Transverse colon (tissue), 3 donors: ENCODE measurements around the gene TLR3.

Experiments used
- EP300 ChIP-seq: sonication (generic); formaldehyde crosslinking; IDR thresholded peaks from one replicate; pipeline ENCODE4 v1.6.1; 2017; ENCODE audit warnings: antibody characterized with exemption, low read depth
- TF ChIP-seq, protein P1 (sequence below), 5 experiments: fragments of 200-600 bp in 3 of 5; fragments of 450-650 bp in 2 of 5; sonication (generic) in 3 of 5; IDR thresholded peaks; 1 replicate in 2 of 5; 2 replicates in 3 of 5; pipeline ENCODE4 v1.5.1; 2016 to 2017; ENCODE audit warnings: antibody characterized with exemption in 5 of 5, inconsistent platforms in 3 of 5, mild to moderate bottlenecking in 2 of 5, moderate library complexity in 1 of 5

DNA sequence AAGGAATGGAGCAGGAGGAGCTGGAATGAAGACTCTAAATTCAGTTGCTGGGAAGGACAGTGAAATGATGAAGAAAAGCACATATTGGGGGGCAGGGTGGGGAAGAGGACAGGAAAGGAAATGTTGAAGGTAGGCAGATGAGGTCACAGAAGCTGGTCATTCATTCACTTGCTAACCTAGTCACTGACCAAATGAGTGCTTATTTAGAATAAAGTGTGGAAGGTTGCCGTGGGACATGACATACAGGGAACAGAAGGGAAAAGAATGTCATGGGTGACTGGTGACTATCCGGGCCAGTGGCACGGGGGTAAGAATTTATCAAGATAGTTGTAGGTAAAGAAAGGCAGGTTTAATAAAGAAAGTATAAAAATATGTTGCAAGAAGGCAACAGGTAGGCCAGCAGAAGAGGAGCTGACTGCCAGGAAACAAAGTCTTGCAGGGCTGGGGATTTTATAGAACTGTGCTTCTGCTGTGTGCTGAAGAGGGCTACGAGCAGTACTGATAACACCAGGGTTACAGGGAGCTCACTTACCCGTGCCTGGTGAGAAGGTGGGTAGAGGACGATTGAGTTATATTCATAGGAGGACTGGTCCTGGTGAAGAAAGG, 31.9 kb upstream of the TLR3 start:
- TF ChIP-seq, protein P1, sequence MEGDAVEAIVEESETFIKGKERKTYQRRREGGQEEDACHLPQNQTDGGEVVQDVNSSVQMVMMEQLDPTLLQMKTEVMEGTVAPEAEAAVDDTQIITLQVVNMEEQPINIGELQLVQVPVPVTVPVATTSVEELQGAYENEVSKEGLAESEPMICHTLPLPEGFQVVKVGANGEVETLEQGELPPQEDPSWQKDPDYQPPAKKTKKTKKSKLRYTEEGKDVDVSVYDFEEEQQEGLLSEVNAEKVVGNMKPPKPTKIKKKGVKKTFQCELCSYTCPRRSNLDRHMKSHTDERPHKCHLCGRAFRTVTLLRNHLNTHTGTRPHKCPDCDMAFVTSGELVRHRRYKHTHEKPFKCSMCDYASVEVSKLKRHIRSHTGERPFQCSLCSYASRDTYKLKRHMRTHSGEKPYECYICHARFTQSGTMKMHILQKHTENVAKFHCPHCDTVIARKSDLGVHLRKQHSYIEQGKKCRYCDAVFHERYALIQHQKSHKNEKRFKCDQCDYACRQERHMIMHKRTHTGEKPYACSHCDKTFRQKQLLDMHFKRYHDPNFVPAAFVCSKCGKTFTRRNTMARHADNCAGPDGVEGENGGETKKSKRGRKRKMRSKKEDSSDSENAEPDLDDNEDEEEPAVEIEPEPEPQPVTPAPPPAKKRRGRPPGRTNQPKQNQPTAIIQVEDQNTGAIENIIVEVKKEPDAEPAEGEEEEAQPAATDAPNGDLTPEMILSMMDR (IDR thresholded peaks at IDR 0.05): no peak
- TF ChIP-seq EP300: no peak
